A172 (cell line): ENCODE data around the gene TLE1. TPM values are rescaled to one million over a fixed set of nuclear protein-coding genes. Genes with fewer than 3 reads are reported as not detected.
"Not testable (repeated sequence)": the region's sequence is repeated elsewhere in the genome, so short reads cannot be mapped to it uniquely, and the experiment has no call there.

Source experiments
- DNase-seq: peaks from one replicate; pipeline ENCODE4 v3.0.0-alpha.2; 2015; ENCODE audit warnings: low spot score
- total RNA-seq: library from RNA; depleted of rRNA; stranded (reverse); fragments of >200 nt; shearing (Covaris generic); gene quantifications from 2 replicates; pipeline ENCODE4 v1.2.3, GENCODE V29; 2014; rRNA removed

The TLE1 gene
- 10.4 and 12.1 TPM in 2 replicates for total RNA-seq

- DNase-seq: peak; percentile 99
These were observed at the start of gene TLE1 for GRCh38 chr9:81689343-81690175. Gene TLE1 (minus strand): TSS chr9:81689547. CDS start chr9:81688240, 1,307 bp downstream.

- DNase-seq: peak; percentile 90
These were observed 48.6 kb upstream of the TLE1 start for GRCh38 chr9:81737871-81738507.

GRCh38 chr9:81730498-81730897, 41.2 kb upstream of the TLE1 start:
- not testable (repeated sequence) for DNase-seq

- no peak for DNase-seq
These were observed 39.8 kb upstream of the TLE1 start for GRCh38 chr9:81729135-81729534.

GRCh38 chr9:81724242-81724889, 35.0 kb upstream of the TLE1 start:
- no peak for DNase-seq

- DNase-seq: no peak
These were observed 32.9 kb upstream of the TLE1 start for GRCh38 chr9:81722277-81722676.

- no peak for DNase-seq
These were observed 31.2 kb upstream of the TLE1 start for GRCh38 chr9:81720450-81721086.

- DNase-seq: no peak
These were observed 30.6 kb upstream of the TLE1 start for GRCh38 chr9:81719972-81720371.

GRCh38 chr9:81718244-81718643, 28.9 kb upstream of the TLE1 start:
- no peak for DNase-seq

GRCh38 chr9:81717747-81718077, 28.4 kb upstream of the TLE1 start:
- DNase-seq: no peak

- DNase-seq: no peak
These were observed 27.9 kb upstream of the TLE1 start for GRCh38 chr9:81717061-81717746.

- peak; percentile 18 for DNase-seq
These were observed 27.1 kb upstream of the TLE1 start for GRCh38 chr9:81716409-81716808.

GRCh38 chr9:81705578-81705977, 16.2 kb upstream of the TLE1 start:
- no peak for DNase-seq

- no peak for DNase-seq
These were observed 5.2 kb upstream of the TLE1 start for GRCh38 chr9:81694541-81694940.

- no peak for DNase-seq
These were observed 4.5 kb upstream of the TLE1 start for GRCh38 chr9:81693671-81694378.

- no peak for DNase-seq
These were observed 1.0 kb upstream of the TLE1 start for GRCh38 chr9:81690251-81690851.

- DNase-seq: not testable (repeated sequence)
These were observed 329 bp downstream of the TLE1 start for GRCh38 chr9:81689093-81689342.

- DNase-seq: not testable (repeated sequence)
These were observed 870 bp downstream of the TLE1 start for GRCh38 chr9:81688262-81689092.

- DNase-seq: no peak
These were observed 1.7 kb downstream of the TLE1 start for GRCh38 chr9:81687521-81688261.
